ENCODE results near the gene ATP13A1.
"Not testable (repeated sequence)": the region's sequence is repeated elsewhere in the genome, so short reads cannot be mapped to it uniquely, and the experiment has no call there.

DNA sequence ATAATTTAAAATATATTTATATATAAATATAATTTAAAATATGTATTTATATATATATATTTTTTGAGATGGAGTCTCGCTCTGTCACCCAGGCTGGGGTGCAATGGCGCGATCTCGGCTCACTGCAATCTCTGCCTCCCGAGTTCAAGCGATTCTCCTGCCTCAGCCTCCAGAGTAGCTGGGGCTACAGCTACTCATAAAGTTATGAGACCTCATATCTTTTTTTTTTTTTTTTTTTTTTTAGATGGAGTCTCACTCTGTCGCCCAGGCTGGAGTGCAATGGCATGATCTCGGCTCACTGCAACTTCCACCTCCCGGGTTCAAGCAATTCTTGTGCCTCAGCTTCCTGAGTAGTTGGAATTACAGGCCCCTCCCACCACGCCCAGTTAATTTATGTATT is 25.5 kb upstream of the ATP13A1 start:
- TF ChIP-seq, protein P1, sequence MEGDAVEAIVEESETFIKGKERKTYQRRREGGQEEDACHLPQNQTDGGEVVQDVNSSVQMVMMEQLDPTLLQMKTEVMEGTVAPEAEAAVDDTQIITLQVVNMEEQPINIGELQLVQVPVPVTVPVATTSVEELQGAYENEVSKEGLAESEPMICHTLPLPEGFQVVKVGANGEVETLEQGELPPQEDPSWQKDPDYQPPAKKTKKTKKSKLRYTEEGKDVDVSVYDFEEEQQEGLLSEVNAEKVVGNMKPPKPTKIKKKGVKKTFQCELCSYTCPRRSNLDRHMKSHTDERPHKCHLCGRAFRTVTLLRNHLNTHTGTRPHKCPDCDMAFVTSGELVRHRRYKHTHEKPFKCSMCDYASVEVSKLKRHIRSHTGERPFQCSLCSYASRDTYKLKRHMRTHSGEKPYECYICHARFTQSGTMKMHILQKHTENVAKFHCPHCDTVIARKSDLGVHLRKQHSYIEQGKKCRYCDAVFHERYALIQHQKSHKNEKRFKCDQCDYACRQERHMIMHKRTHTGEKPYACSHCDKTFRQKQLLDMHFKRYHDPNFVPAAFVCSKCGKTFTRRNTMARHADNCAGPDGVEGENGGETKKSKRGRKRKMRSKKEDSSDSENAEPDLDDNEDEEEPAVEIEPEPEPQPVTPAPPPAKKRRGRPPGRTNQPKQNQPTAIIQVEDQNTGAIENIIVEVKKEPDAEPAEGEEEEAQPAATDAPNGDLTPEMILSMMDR (IDR thresholded peaks at IDR 0.05): not testable (repeated sequence)
- TF ChIP-seq POLR2A (IDR thresholded peaks at IDR 0.05): not testable (repeated sequence)

Data from Peyer's patch (tissue), 4 donors.